Fibroblast of lung (primary cell): ENCODE results near the gene AADAT. TPM values are rescaled to one million over a fixed set of nuclear protein-coding genes. Genes with fewer than 3 reads are reported as not detected.

Source experiments
- DNase-seq, 2 donors: peaks; one replicate each; pipeline versions ENCODE4 v3.0.0 to v3.0.0-alpha.2; 2010; ENCODE audit warnings: low read depth in 2 of 2
- H2AFZ ChIP-seq: 2 replicates; pipeline ENCODE4 v1.5.1; 2012; ENCODE audit warnings: low read length, control low read depth, inconsistent platforms
- H3K27ac ChIP-seq: 2 replicates; pipeline ENCODE4 v1.5.1; 2011; ENCODE audit warnings: low read length, control low read depth; ENCODE audit not compliant: insufficient read depth
- H3K27me3 ChIP-seq: 2 replicates; pipeline ENCODE4 v1.5.1; 2011; ENCODE audit warnings: mild to moderate bottlenecking, low read length; ENCODE audit not compliant: control insufficient read depth, insufficient read depth
- H3K36me3 ChIP-seq: 2 replicates; pipeline ENCODE4 v1.5.1; 2011; ENCODE audit warnings: low read length; ENCODE audit not compliant: control insufficient read depth, insufficient read depth
- H3K4me1 ChIP-seq: 2 replicates; pipeline ENCODE4 v1.5.1; 2011; ENCODE audit warnings: low read length; ENCODE audit not compliant: control insufficient read depth, insufficient read depth; ENCODE audit errors: extremely low read depth
- H3K4me2 ChIP-seq: 2 replicates; pipeline ENCODE4 v1.5.1; 2011; ENCODE audit warnings: low read length, control low read depth; ENCODE audit not compliant: insufficient read depth; ENCODE audit errors: extremely low read depth
- H3K4me3 ChIP-seq, 4 experiments: fragments of 200-600 bp in 1 of 4; sonication (generic) in 1 of 4; replicated peaks in 1 of 4; 2 replicates each; pipeline ENCODE4 v1.5.1; 2011 to 2016; ENCODE audit warnings: low read length in 4 of 4, low read depth in 3 of 4, mild to moderate bottlenecking in 3 of 4, control low read depth in 2 of 4, inconsistent platforms in 1 of 4, mixed read lengths in 1 of 4; ENCODE audit not compliant: insufficient read depth in 1 of 4; ENCODE audit errors: control extremely low read depth in 1 of 4
- H3K79me2 ChIP-seq: 2 replicates; pipeline ENCODE4 v1.5.1; 2012; ENCODE audit warnings: mild to moderate bottlenecking, low read length, inconsistent platforms; ENCODE audit not compliant: control insufficient read depth, insufficient read depth
- H3K9ac ChIP-seq: 2 replicates; pipeline ENCODE4 v1.5.1; 2011; ENCODE audit warnings: mild to moderate bottlenecking, low read length, control low read depth; ENCODE audit not compliant: insufficient read depth
- H3K9me3 ChIP-seq: 2 replicates; pipeline ENCODE4 v1.5.1; 2012; ENCODE audit warnings: low read depth, low read length; ENCODE audit not compliant: control insufficient read depth, insufficient read depth
- H4K20me1 ChIP-seq: 2 replicates; pipeline ENCODE4 v1.5.1; 2011; ENCODE audit warnings: low read length; ENCODE audit not compliant: control insufficient read depth, insufficient read depth; ENCODE audit errors: extremely low read depth
- CTCF ChIP-seq, 2 donors: IDR thresholded peaks in 1 of 2; conservative IDR thresholded peaks in 1 of 2; 1 replicate in 1 of 2; 2 replicates in 1 of 2; pipeline ENCODE4 v1.5.1; 2011 to 2012; ENCODE audit warnings: low read length in 2 of 2, control low read depth in 1 of 2, inconsistent platforms in 1 of 2, low read depth in 1 of 2, mild to moderate bottlenecking in 1 of 2
- EZH2 ChIP-seq: IDR thresholded peaks from 2 replicates; pipeline ENCODE4 v1.5.1; 2012; ENCODE audit warnings: low read length, control low read depth, mild to moderate bottlenecking; ENCODE audit errors: missing control alignments
- polyA plus RNA-seq, 2 donors: library from polyadenylated mRNA; depleted of rRNA in 1 of 2; stranded (reverse) in 1 of 2; unstranded in 1 of 2; fragments of >200 nt; gene quantifications; 2 replicates each; pipeline ENCODE4 v1.2.1, GENCODE V29; 2011 to 2012; ENCODE audit warnings: missing spikeins in 1 of 2
- total RNA-seq: library from RNA; depleted of rRNA; stranded (reverse); fragments of >200 nt; gene quantifications from 2 replicates; pipeline ENCODE4 v1.2.1, GENCODE V29; 2014

Gene AADAT
- total and polyA plus RNA-seq, 2 donors (not counting 1 experiment from before 2014, with no cell fraction given) = 3.5 to 7.6 TPM

DNA sequence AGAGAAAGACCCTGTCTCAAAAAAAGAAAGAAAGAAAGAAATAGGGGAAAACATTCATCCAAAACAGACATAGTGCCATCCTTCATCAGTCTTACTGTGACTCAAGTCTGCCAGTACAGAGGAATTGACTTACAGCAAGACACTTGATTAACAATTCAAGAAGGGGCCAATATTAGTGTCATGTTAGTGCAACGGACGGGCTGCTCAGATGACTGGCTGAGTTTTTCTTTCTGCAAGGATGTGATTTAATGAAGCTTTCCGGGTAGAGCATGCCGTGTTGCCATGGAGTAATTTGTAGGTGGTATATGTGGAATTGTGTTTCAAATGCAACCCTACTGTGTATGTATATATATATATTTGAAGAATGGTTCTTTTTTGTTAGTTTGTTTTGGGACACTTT is 51.0 kb downstream of the AADAT start:
- Histone ChIP-seq H3K27ac (no peak overlapping the region), H3K36me3 (no peaks in the 10 kb centered on the region), H3K4me2 (no peak overlapping the region), H3K27me3 (no peaks in the 10 kb centered on the region), H3K4me3 (no peak overlapping the region), H3K9ac (no peak overlapping the region), H4K20me1 (no peaks in the 10 kb centered on the region), H2AFZ (no peak overlapping the region), H3K4me1 (no peaks in the 10 kb centered on the region), H3K79me2 (no peaks in the 10 kb centered on the region), H3K9me3 (no peaks in the 10 kb centered on the region)
- no peak for DNase-seq
- TF ChIP-seq EZH2 (no peak), CTCF (conservative IDR thresholded peaks at IDR 0.05 in 1 of 2, IDR thresholded peaks at IDR 0.05 in 1 of 2; ENCODE audit: low read depth in 1 of 2, low read length in 2 of 2) (no peak)

DNA sequence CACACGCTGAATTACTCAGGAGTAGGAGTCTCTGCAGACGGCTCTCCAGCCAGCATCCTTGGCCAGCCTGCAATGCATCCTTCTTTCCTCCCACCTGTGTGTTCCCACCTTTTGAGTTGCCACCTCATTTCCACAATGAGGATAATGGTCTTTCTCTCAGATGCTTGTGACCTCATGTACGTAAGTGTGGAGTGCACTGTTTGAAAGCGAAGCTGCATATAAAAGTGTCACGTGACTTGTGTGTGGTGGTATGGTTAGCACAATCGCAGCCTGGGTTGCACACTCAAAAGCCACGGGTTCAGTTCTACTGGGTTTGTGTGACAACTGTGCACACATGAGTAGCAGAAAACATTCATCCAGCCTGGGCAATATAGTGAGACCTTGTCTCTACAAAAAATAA is 51.5 kb downstream of the AADAT start:
- no peak overlapping the region for H3K4me2 ChIP-seq
- no peaks in the 10 kb centered on the region for H3K4me1 ChIP-seq
- no peaks in the 10 kb centered on the region for H3K36me3 ChIP-seq
- H3K79me2 ChIP-seq = no peaks in the 10 kb centered on the region
- no peak overlapping the region for H3K27ac ChIP-seq
- H4K20me1 ChIP-seq = no peaks in the 10 kb centered on the region
- no peak overlapping the region for H2AFZ ChIP-seq
- TF ChIP-seq EZH2 (no peak), CTCF (conservative IDR thresholded peaks at IDR 0.05 in 1 of 2, IDR thresholded peaks at IDR 0.05 in 1 of 2; ENCODE audit: low read depth in 1 of 2, low read length in 2 of 2) (no peak)
- no peak overlapping the region for H3K4me3 ChIP-seq
- H3K9me3 ChIP-seq = no peaks in the 10 kb centered on the region
- no peak overlapping the region for H3K9ac ChIP-seq
- H3K27me3 ChIP-seq = no peaks in the 10 kb centered on the region
- DNase-seq = no peak

DNA sequence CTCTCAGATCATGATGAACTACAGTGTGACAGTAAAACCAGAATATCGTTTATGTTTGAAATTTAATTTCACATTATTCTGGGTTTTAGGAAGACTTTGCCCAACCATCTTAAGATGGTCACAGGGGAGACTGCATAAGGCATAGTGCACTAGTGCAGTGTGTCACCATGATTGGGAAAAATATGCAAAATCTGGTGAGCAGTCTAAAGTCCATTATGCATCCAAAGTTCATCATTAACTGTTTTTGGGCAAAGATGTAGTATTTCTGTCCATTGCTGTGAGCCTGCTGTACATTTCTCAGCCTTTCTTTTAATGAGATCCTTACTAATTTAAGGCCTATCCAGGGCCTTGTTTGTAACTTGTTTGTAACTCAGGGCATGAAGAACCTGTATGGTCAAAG is 52.3 kb downstream of the AADAT start:
- Histone ChIP-seq H3K36me3 (no peaks in the 10 kb centered on the region), H3K4me3 (no peak overlapping the region), H3K27ac (no peak overlapping the region), H3K27me3 (no peaks in the 10 kb centered on the region), H3K79me2 (no peaks in the 10 kb centered on the region), H3K9me3 (no peaks in the 10 kb centered on the region), H3K4me1 (no peaks in the 10 kb centered on the region), H3K9ac (no peak overlapping the region), H2AFZ (no peak overlapping the region), H4K20me1 (no peaks in the 10 kb centered on the region), H3K4me2 (no peak overlapping the region)
- TF ChIP-seq EZH2 (no peak), CTCF (conservative IDR thresholded peaks at IDR 0.05 in 1 of 2, IDR thresholded peaks at IDR 0.05 in 1 of 2; ENCODE audit: low read depth in 1 of 2, low read length in 2 of 2) (no peak)
- no peak for DNase-seq
